ENCODE data around the gene ITLN2. TPM values are rescaled to one million over a fixed set of nuclear protein-coding genes. Genes with fewer than 3 reads are reported as not detected.
"Not testable (repeated sequence)": the region's sequence is repeated elsewhere in the genome, so short reads cannot be mapped to it uniquely, and the experiment has no call there.

The ITLN2 gene
- total RNA-seq, 1 experiment from 2014 or later: not detected

- POLR2A ChIA-PET: interaction anchor here (1.1 to 11.7 kb wide), 4 partner anchors 27 to 159 kb away, joined by 3 to 148 read pairs (median 10); partner anchors contain the start of genes F11R, KLHDC9 and USF1
- Mint-ChIP-seq H3K4me1 (ENCODE audit: insufficient read depth, unreplicated experiment) (peaks cover 30% of the 10 kb centered on the region), H3K27ac (ENCODE audit: low read depth, unreplicated experiment) (no peak overlapping the region)
These were observed 39.1 kb upstream of the ITLN2 start for GRCh38 chr1:160993544-160994193.

GRCh38 chr1:160992036-160992435, 37.4 kb upstream of the ITLN2 start:
- H3K27me3 Mint-ChIP-seq (ENCODE audit: insufficient read depth, unreplicated experiment); H3K9me3 Mint-ChIP-seq (ENCODE audit: unreplicated experiment); DNase-seq (ENCODE audit: unreplicated experiment); H3K4me3 Mint-ChIP-seq (ENCODE audit: unreplicated experiment); BruUV-seq (replicated peaks); H3K27ac Mint-ChIP-seq (ENCODE audit: low read depth, unreplicated experiment); intact Hi-C loops (cut with micrococcal nuclease): not testable (repeated sequence)
- Mint-ChIP-seq H3K36me3 (ENCODE audit: insufficient read depth, unreplicated experiment) (peaks cover 13% of the 10 kb centered on the region), H3K4me1 (ENCODE audit: insufficient read depth, unreplicated experiment) (peaks cover 23% of the 10 kb centered on the region)
- CTCF ChIA-PET: interaction anchor here (0.7 to 6.6 kb wide), 18 partner anchors 9 to 266 kb away, joined by 3 to 130 read pairs (median 6); partner anchors contain the start of gene ITLN2
- POLR2A ChIA-PET: interaction anchor here (0.6 to 11.7 kb wide), 7 partner anchors 28 to 352 kb away, joined by 3 to 148 read pairs (median 3); partner anchors contain the start of genes F11R, NIT1, PFDN2 and USF1

More at GRCh38 chr1:160993544-160994193, 39.1 kb upstream of the ITLN2 start:
- peaks cover 25% of the 10 kb centered on the region for H3K36me3 Mint-ChIP-seq (ENCODE audit: insufficient read depth, unreplicated experiment)
- no peaks in the 10 kb centered on the region for H3K9me3 Mint-ChIP-seq (ENCODE audit: unreplicated experiment)
- CTCF ChIA-PET: interaction anchor here (0.6 to 6.3 kb wide), 22 partner anchors 9 to 319 kb away, joined by 3 to 115 read pairs (median 4); partner anchors contain the start of genes F11R, ITLN2 and KLHDC9
- intact Hi-C loops (cut with micrococcal nuclease): loop anchor here (1.0 kb wide), 4 partner anchors 52 to 146 kb away; partner anchors contain the start of gene USF1
- H3K4me3 Mint-ChIP-seq (ENCODE audit: unreplicated experiment): no peak overlapping the region
- peak; percentile 79 for DNase-seq (ENCODE audit: unreplicated experiment)
- no TSS peak for BruUV-seq (replicated peaks)
- peak; percentile 42 for TF ChIP-seq CTCF (IDR thresholded peaks at IDR 0.05; ENCODE audit: unreplicated experiment)
- no peaks in the 10 kb centered on the region for H3K27me3 Mint-ChIP-seq (ENCODE audit: insufficient read depth, unreplicated experiment)

GRCh38 chr1:160987359-160988050, 32.9 kb upstream of the ITLN2 start:
- ChIA-PET CTCF (interaction anchor here (0.5 to 6.6 kb wide), 16 partner anchors 9 to 313 kb away, joined by 3 to 130 read pairs (median 6); partner anchors contain the start of gene ITLN2), POLR2A (interaction anchor here (0.6 to 4.0 kb wide), 7 partner anchors 9 to 369 kb away, joined by 3 to 35 read pairs (median 3); partner anchors contain the start of gene ITLN2)
- Mint-ChIP-seq H3K4me3 (ENCODE audit: unreplicated experiment) (no peak overlapping the region), H3K27me3 (ENCODE audit: insufficient read depth, unreplicated experiment) (no peaks in the 10 kb centered on the region), H3K27ac (ENCODE audit: low read depth, unreplicated experiment) (no peak overlapping the region), H3K4me1 (ENCODE audit: insufficient read depth, unreplicated experiment) (no peaks in the 10 kb centered on the region), H3K36me3 (ENCODE audit: insufficient read depth, unreplicated experiment) (no peaks in the 10 kb centered on the region), H3K9me3 (ENCODE audit: unreplicated experiment) (no peaks in the 10 kb centered on the region)
- DNase-seq (ENCODE audit: unreplicated experiment): no peak
- BruUV-seq (replicated peaks): no TSS peak
- intact Hi-C loops (cut with micrococcal nuclease): no loop called here
- no peak for TF ChIP-seq CTCF (IDR thresholded peaks at IDR 0.05; ENCODE audit: unreplicated experiment)

- H3K4me1 Mint-ChIP-seq (ENCODE audit: insufficient read depth, unreplicated experiment): no peaks in the 10 kb centered on the region
- intact Hi-C loops (cut with micrococcal nuclease): no loop called here
- no peaks in the 10 kb centered on the region for H3K36me3 Mint-ChIP-seq (ENCODE audit: insufficient read depth, unreplicated experiment)
- no peaks in the 10 kb centered on the region for H3K9me3 Mint-ChIP-seq (ENCODE audit: unreplicated experiment)
- ChIA-PET POLR2A (interaction anchor here (0.7 kb wide), 1 partner anchor 151 kb away, joined by 4 read pairs; no protein-coding TSS in a partner anchor), CTCF (interaction anchor here (0.6 to 6.6 kb wide), 7 partner anchors 13 to 310 kb away, joined by 3 to 130 read pairs (median 4); partner anchors contain the start of gene ITLN2)
- no peaks in the 10 kb centered on the region for H3K27me3 Mint-ChIP-seq (ENCODE audit: insufficient read depth, unreplicated experiment)
- DNase-seq (ENCODE audit: unreplicated experiment): no peak
- no TSS peak for BruUV-seq (replicated peaks)
- TF ChIP-seq CTCF (IDR thresholded peaks at IDR 0.05; ENCODE audit: unreplicated experiment): no peak
- H3K4me3 Mint-ChIP-seq (ENCODE audit: unreplicated experiment): no peak overlapping the region
- H3K27ac Mint-ChIP-seq (ENCODE audit: low read depth, unreplicated experiment): no peak overlapping the region
These were observed 31.1 kb upstream of the ITLN2 start for GRCh38 chr1:160985723-160986122.

Data from MCF 10A (cell line).